Embryonic facial prominence (tissue), 1 donor: Measurements from ENCODE around the gene HAND1.
"Not testable (repeated sequence)": the region's sequence is repeated elsewhere in the genome, so short reads cannot be mapped to it uniquely, and the experiment has no call there.

ENCODE experiments used
- DNase-seq: peaks from one replicate; pipeline ENCODE4 v3.0.0-alpha.2; 2016; ENCODE audit errors: extremely low spot score

The HAND1 gene

GRCh38 chr5:154478224-154478565 is at the start of gene HAND1:
Gene HAND1, minus strand, starts transcription at chr5:154478227. Its CDS starts 219 bp downstream, at chr5:154478008.
- DNase-seq = no peak

DNA sequence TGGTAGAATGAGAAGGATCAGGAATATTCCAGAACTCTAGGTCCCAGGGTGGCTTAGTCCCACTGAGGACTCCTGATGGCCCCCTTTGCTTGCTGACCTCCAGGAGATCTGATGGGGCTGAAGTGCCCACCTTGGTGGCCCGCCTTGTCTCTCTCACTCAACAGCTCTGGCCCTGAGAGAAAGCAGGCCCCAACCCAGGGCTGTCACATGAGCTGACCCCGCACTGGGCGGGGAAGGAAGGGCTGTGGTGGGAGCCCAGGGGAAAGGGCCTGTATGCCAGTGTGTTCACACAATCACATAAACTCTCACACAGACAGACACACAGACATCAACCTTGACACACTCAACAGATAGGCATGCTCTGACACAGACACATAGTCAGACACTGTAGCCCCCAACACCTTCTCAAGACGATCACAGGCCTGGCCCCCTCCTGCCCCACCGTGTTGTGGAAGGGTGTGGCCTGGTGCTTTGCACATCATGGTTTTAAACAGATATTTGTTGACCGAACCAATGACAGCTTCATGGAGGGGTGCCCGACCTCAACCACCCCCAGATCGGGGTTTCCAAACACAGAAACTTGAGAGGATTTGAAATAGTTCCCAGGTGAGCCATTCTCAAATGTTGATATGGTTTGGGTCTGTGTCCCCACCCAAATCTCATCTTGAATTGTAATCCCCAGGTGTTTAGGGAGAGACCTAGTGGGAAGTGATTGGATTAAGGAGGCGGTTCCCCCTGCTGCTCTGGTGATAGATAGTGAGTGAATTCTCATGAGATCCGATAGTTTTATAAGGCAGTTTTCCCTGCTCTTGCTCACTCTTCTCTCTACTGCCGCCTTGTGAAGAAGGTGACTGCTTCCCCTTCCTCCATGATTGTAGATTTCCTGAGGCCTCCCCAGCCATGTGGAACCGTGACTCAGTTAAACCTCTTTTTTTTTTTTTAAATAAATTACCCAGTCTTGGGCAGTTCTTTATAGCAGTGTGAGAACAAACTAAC is 48.5 kb upstream of the HAND1 start:
- DNase-seq = no peak

- no peak for DNase-seq
These were observed 46.8 kb upstream of the HAND1 start for GRCh38 chr5:154524859-154525258.

- no peak for DNase-seq
These were observed 46.2 kb upstream of the HAND1 start for GRCh38 chr5:154524181-154524580.

DNA sequence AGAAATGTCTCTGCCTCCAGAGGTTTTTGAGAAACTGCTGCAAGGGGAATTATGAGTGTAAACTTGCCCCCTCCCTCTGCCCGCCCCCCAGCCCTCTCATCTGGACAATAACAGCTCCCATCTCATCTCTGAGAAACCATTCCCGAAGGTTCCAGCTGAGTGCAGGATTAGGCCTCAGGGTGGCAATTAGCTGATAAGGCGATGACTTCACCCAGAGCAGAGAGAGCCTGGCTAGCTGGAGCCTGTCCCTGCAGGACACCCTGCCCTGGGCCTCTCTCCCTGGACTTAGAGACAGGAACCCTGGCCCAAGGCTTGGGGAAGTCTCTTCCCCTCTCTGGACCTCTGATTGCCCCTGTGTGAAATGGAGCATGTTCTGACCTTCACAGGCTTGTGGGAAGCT is 45.7 kb upstream of the HAND1 start:
- no peak for DNase-seq

GRCh38 chr5:154523104-154523503 is 45.1 kb upstream of the HAND1 start:
- no peak for DNase-seq

DNA sequence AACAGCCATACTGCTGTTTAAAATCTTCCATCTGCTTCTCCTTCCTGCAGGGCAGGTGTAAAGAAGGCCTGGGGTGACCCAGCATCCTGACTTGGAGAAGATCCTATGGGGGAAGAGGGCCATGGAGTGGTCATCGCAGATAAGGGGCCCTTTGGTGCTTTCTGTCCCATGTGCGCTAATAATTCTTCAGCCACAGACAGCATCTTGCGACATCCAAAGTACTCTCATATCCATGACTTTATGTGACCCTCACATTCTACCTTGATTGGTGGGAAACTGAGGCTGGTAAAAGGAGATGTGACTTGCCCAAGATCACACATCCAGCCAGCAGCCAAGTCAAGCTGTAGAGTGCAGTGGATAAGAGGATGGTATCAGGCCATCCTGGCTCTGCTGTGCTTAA is 44.3 kb upstream of the HAND1 start:
- DNase-seq = no peak

GRCh38 chr5:154521756-154522155 is 43.7 kb upstream of the HAND1 start:
- no peak for DNase-seq

DNA sequence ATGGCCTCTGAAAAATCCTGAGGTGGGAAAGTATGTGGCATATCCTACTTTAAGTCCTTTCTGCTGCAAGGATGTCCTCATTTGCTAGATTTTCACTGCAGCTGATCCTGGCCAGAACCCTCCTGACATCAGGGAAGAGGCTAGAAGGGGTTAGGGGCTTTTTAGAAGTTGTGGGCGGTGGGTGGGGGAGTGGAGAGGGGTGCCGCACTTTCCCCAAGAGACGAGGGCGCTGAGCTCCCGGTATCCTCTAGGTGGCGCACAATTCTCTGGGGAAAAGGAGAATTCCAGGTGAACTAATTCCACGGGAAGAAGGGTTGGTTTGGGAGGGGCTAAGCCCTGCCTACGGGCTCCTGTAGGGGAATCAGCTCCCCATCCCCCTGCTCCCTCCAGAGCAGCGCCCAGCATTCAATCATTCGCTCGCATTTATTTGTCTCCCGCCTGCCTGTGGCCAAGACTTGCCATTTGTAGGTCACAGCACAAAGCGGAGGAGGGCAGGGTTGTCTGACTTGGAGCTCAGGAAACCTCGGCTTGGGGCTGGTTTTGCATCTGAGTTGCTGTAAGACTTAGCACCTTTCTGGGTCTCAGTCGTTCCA is 42.9 kb upstream of the HAND1 start:
- DNase-seq = no peak

DNA sequence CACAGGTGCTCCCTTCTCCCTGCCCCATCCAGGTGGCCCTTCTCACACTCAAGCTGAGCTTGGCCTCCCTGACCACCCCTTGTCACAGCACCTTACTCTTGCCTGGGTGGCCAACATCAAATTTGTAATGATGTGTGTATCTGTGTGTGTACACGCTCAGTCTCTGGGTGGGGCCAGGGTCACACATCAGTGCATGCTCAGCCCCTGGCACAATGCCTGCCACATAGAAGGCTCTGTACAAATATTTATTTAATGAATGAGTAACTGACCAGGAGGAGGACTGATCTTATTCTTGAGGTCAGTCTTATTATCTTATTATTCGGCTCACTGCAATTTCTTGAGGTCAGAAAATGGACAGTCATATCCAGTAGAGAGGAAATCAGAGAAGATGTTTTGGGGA is 41.3 kb upstream of the HAND1 start:
- no peak for DNase-seq

DNA sequence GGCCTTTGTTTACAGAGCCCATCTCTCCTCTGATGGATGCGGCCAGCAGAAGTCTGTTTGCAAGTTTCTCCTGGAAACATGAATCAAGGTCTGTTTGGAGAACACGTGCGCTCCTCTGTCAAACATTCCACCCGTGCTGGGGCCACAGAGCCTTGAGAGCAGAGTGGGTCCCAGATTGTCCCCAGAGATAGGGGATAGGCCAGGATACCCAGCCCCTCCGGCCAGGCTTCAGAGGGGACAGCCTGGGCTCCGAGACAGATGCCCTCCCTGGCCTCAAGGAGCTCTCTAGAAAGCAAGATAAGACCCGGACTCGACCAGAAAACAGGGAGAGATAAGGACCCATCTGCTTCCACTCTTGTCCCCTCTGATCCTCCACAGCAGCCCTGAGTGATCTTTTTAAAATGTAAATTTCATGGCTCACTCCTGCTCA is 40.4 kb upstream of the HAND1 start:
- no peak for DNase-seq

DNA sequence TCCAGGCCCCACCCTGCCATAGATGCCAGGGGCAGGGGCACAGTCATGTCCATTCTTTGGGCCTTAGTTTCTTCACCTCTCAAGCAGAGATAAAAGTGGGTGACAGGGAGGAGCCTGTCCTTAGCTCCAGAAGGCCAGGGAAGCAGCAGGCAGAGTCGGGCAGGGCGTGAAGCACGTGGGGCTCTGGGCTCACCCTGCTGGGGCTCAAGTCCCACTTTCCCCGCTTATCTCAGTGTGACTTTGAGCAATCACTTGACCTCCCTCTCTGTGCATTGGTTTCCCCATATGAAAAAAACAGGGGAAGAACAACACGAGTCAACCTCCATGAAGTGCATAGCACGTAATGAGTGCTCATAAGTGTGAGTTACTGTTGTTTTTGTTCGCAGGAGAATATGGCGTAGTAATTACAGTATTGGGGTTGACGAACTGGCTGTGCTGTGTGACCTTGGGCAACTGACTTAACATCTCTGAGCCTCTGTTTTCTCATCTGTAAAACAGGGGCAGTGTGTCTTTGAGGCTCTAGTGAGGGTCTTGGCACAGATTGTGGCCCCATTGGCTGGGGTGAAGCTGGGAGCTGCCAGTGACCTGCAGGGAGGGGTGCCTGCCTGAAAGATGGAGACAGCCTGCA is 39.9 kb upstream of the HAND1 start:
- no peak for DNase-seq

- DNase-seq = no peak
These were observed 39.2 kb upstream of the HAND1 start for GRCh38 chr5:154517181-154517580.

DNA sequence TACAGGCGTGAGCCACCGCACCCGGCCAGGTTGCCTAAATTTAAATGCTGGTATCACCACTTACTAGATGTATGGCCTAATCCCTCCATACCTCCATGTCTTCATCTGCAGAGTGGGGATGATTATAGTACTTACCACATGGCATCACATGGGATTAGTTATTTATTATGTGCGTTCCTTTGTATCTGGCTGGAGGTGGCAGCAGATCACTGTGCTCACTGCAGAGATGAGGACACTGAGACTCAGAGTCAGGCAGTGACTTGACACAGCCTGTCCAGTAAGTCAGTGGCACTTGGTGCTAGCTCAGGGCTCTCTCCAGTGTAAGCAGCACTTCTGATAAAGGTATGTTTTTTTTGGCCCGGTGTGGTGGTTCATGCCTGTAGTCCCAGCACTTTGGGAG is 38.4 kb upstream of the HAND1 start:
- no peak for DNase-seq

GRCh38 chr5:154515488-154515887 is 37.5 kb upstream of the HAND1 start:
- not testable (repeated sequence) for DNase-seq

GRCh38 chr5:154514331-154514730 is 36.3 kb upstream of the HAND1 start:
- DNase-seq = no peak

- DNase-seq = no peak
These were observed 35.6 kb upstream of the HAND1 start for GRCh38 chr5:154513669-154514084.

- no peak for DNase-seq
These were observed 34.0 kb upstream of the HAND1 start for GRCh38 chr5:154511984-154512383.

DNA sequence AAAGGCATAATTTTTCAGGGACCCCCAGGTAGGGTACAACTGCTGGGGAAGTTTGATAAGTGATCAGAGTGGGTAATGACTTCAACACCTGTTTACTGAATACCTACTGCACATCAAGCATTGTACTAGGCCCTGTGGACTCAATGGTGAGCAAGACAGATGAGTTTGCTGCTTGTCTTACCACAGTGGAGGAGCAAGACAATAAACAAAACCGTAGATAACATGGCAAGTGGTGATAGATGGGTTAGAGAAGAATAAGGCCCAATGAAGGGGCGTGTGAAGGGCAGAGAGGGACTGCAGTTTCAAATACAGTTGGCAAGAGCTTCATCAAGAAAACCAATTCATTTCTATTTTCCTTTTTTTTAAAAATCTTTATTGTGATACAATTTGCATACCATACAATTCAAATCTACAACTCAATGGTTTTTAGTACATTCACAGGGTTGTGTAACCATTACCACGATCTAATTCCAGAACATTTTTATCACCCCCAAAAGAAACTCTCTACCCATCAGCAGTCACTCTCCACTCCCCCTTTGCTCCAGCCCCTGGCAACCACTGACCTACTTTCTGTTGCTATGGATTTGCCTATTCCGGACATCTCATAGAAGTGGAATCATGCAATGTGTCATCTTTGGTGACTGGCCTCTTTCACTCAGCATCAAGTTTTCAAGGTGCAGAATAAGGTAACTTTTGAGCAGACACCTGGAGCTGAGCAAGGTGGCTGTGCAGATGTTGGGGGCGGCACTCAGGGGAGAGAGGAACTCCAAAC is 31.9 kb upstream of the HAND1 start:
- DNase-seq = no peak

- DNase-seq = no peak
These were observed 30.1 kb upstream of the HAND1 start for GRCh38 chr5:154508114-154508513.

- DNase-seq = no peak
These were observed 28.7 kb upstream of the HAND1 start for GRCh38 chr5:154506716-154507080.
